GM10266 (cell line): Measurements from ENCODE around the gene VAT1L.

Source experiments
- DNase-seq: peaks from one replicate; pipeline ENCODE4 v3.0.0; 2012; ENCODE audit errors: extremely low spot score
- CTCF ChIP-seq: IDR thresholded peaks from 2 replicates; pipeline ENCODE4 v1.5.1; 2012; ENCODE audit warnings: mild to moderate bottlenecking, low read depth; ENCODE audit not compliant: control insufficient read depth, insufficient read depth; ENCODE audit errors: missing control alignments

VAT1L gene

DNA sequence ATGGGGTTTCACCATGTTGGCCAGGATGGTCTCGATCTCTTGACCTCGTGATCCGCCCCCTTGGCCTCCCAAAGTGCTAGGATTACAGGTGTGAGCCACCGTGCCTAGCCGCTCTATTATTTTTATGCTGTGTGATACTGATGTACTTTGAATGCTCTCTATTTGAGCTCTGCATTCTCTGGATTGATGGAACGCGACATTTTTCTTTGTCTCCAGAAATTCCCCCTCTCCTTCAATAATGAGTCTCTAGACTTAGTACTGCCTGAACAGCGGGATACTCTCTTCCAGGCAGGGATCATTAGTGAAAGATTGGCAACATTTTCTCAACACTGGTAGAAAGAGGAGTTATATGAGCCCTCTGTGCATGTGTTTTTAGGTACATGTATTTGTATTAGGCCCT is 140.6 kb downstream of the VAT1L start:
- TF ChIP-seq CTCF: no peak
- no peak for DNase-seq

GRCh38 chr16:77931058-77931457 is 142.7 kb downstream of the VAT1L start:
- no peak for TF ChIP-seq CTCF

DNA sequence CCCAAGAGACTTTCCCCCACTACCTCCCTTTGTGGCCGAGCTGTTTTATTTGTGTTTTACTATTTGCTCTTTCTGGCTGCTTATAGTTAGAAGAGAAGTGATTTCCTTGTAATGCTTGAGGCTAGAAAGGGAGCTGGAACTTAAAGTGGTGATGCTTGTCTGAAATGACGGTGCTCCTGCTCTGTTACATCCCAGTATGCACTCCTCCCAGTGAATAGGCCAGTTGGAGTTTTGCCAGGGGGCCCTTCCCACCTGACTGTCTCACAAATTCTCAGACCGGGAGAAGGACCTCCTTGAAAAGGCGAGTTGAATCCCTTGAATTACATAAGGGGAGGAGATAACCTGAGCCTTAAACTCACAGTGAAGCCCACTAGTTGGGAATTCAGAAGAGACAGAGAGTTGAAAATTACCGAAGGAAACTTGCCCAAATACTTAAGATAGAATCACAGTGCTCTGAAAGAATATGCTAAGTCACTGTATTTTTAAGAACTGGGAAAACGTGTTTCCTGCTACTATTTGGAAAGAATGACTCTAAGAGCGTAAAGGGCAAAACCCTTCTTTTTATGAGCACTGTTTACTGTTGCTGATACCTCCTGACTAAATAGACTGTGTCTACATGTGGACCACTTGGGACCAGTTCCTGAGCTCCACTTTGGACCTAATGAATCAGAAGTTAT is 149.2 kb downstream of the VAT1L start:
- no peak for TF ChIP-seq CTCF
- no peak for DNase-seq

More at GRCh38 chr16:77931058-77931457, 142.7 kb downstream of the VAT1L start:
- no peak for DNase-seq

GRCh38 chr16:77938913-77939312 is 150.5 kb downstream of the VAT1L start:
- no peak for TF ChIP-seq CTCF
- no peak for DNase-seq

DNA sequence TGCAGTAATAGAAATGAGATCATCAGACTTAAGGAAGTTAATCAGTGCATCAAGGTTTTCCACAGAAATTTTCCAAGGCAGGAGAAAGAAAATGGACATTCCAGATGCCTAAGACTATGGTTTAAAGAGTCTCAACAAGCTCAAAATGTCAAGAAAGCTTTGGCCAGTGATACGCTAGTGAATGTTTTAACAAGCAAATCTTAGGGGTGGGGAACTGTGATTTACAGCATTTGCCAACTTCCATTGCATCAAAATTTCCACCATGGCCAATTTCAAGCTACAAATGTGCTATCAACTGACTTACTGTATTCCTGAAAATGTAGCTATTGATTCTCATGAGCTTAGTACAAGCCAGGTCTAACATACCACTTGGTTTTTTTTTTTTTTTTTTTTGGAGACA is 151.6 kb downstream of the VAT1L start:
- no peak for DNase-seq
- no peak for TF ChIP-seq CTCF

GRCh38 chr16:77943801-77944200 is 155.4 kb downstream of the VAT1L start:
- no peak for DNase-seq
- TF ChIP-seq CTCF: no peak

DNA sequence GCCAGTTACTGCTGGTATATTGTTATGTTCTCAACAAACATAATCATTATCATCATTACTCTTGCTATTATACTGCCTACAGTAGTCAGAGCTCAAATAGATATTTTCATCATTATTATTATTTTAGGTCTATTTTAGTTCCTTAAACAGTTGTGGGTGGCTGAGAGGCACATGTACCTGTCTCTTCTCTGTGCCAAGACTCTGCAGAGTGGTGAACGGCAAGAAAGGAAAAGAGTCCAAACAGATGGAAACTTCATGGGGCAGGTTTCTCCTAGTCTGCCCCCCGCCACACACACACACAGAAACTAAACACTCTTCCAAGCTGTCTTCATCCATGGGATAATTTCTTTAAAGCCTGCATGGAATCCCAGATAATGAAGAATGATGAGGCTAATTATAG is 156.3 kb downstream of the VAT1L start:
- no peak for DNase-seq
- no peak for TF ChIP-seq CTCF
